Caki2 (cell line): ENCODE data around the gene XKR8. TPM values are rescaled to one million over a fixed set of nuclear protein-coding genes. Genes with fewer than 3 reads are reported as not detected.
A peak's percentile ranks its signal among the peaks of the same experiment; 100 is the strongest.
"Not testable (repeated sequence)": the region's sequence is repeated elsewhere in the genome, so short reads cannot be mapped to it uniquely, and the experiment has no call there.

Experiments
- DNase-seq: peaks from one replicate; pipeline ENCODE4 v3.0.0-alpha.2; 2015; ENCODE audit warnings: low read depth
- in situ Hi-C: cut with HindIII; loops from 2 replicates; pipeline ENCODE4 v1.10.0; 2016; ENCODE audit warnings: low sequenced_read_pairs, low pct_unique_long_range_greater_than_20kb, mixed read lengths
- total RNA-seq: library from RNA; depleted of rRNA; stranded (reverse); fragments of >200 nt; shearing (Covaris generic); gene quantifications from 2 replicates; pipeline ENCODE4 v1.2.3, GENCODE V29; 2014; ENCODE audit warnings: low replicate concordance; rRNA removed

The XKR8 gene
- total RNA-seq, 1 experiment from 2014 or later = 15.1 TPM

- in situ Hi-C loops = no loop called here
Measured at GRCh38 chr1:27974417-27974781, 14.6 kb downstream of the XKR8 start.

GRCh38 chr1:27979151-27979858 is 19.5 kb downstream of the XKR8 start:
- DNase-seq = peak; percentile 41
- in situ Hi-C loops = no loop called here

More at GRCh38 chr1:27974417-27974781, 14.6 kb downstream of the XKR8 start:
- no peak for DNase-seq

GRCh38 chr1:27979859-27980201 is 20.1 kb downstream of the XKR8 start:
- no peak for DNase-seq
- in situ Hi-C loops = no loop called here

- no peak for DNase-seq
- in situ Hi-C loops = no loop called here
Measured at GRCh38 chr1:27980216-27980845, 20.6 kb downstream of the XKR8 start.

GRCh38 chr1:27981145-27981544 is 21.4 kb downstream of the XKR8 start:
- DNase-seq = no peak
- in situ Hi-C loops = no loop called here

- DNase-seq = no peak
- in situ Hi-C loops = no loop called here
Measured at GRCh38 chr1:27990920-27991537, 31.3 kb downstream of the XKR8 start.

- DNase-seq = no peak
- in situ Hi-C loops = no loop called here
Measured at GRCh38 chr1:27992276-27992675, 32.5 kb downstream of the XKR8 start.

- in situ Hi-C loops = no loop called here
- no peak for DNase-seq
Measured at GRCh38 chr1:27993241-27993640, 33.5 kb downstream of the XKR8 start.

- no peak for DNase-seq
- in situ Hi-C loops = no loop called here
Measured at GRCh38 chr1:27994060-27994459, 34.3 kb downstream of the XKR8 start.

GRCh38 chr1:27994526-27994925 is 34.8 kb downstream of the XKR8 start:
- DNase-seq, in situ Hi-C loops: not testable (repeated sequence)

GRCh38 chr1:27999055-27999454 is 39.3 kb downstream of the XKR8 start:
- in situ Hi-C loops = no loop called here

GRCh38 chr1:28002600-28002999 is 42.8 kb downstream of the XKR8 start:
- in situ Hi-C loops = no loop called here
- no peak for DNase-seq

More at GRCh38 chr1:27999055-27999454, 39.3 kb downstream of the XKR8 start:
- DNase-seq = no peak

GRCh38 chr1:28003117-28003516 is 43.3 kb downstream of the XKR8 start:
- in situ Hi-C loops, DNase-seq: not testable (repeated sequence)

GRCh38 chr1:28010969-28011368 is 51.2 kb downstream of the XKR8 start:
- in situ Hi-C loops = no loop called here
- no peak for DNase-seq

Other genes starting within 250 kb of the XKR8 start
- gene FAM76A, start 234.0 kb upstream of the XKR8 start, total RNA-seq = 8.9 and 24.4 TPM in 2 replicates
- 14.2 and 16.9 TPM in 2 replicates for gene STX12, start 186.8 kb upstream of the XKR8 start, total RNA-seq
- 41.8 and 44.6 TPM in 2 replicates for gene PPP1R8, start 129.2 kb upstream of the XKR8 start, total RNA-seq
- 0.41 and 3.4 TPM in 2 replicates for gene THEMIS2, start 87.4 kb upstream of the XKR8 start, total RNA-seq
- gene RPA2, start 45.4 kb upstream of the XKR8 start, total RNA-seq = 68.0 and 69.7 TPM in 2 replicates
- 0.38 TPM in 1 of 2 replicates, not detected in the other for gene SMPDL3B, start 25.0 kb upstream of the XKR8 start, total RNA-seq
- gene EYA3, start 128.6 kb downstream of the XKR8 start, total RNA-seq = 8.6 and 15.1 TPM in 2 replicates
- gene PTAFR, start 216.7 kb downstream of the XKR8 start, total RNA-seq = 0.07 and 0.55 TPM in 2 replicates